K562 (cell line): ENCODE data around the gene MYRIP. TPM values are rescaled to one million over a fixed set of nuclear protein-coding genes. Genes with fewer than 3 reads are reported as not detected.

Experiments
- PATZ1 ChIP-seq: fragments of 250-450 bp; sonication (Bioruptor Pico); IDR thresholded peaks from 2 replicates; pipeline ENCODE4 v1.5.0; 2020; ENCODE audit warnings: mild to moderate bottlenecking, borderline replicate concordance
- ZNF717 ChIP-seq: fragments of 250-450 bp; sonication (Bioruptor Pico); IDR thresholded peaks from 2 replicates; pipeline ENCODE4 v1.5.0; 2021
- polyA plus RNA-seq, 8 experiments: library from polyadenylated mRNA; depleted of rRNA in 4 of 8; stranded (reverse) in 5 of 8; unstranded in 3 of 8; fragments of >200 nt; fragmentation: Nextera tagmentation in 2 of 8; fragmentation: Illumina TruSeq in 1 of 8; extraction: Ambion mirVana in 2 of 8; extraction: Trizol in 1 of 8; gene quantifications; 2 replicates each; pipeline versions ENCODE4 v1.2.1 to v1.2.3, GENCODE V29; 2011 to 2014; ENCODE audit warnings: inconsistent platforms in 1 of 8, missing spikeins in 1 of 8
- total RNA-seq, 7 experiments: library from RNA; depleted of rRNA in 6 of 7; stranded (reverse); fragments of >200 nt in 6 of 7; fragmentation: Illumina TruSeq in 2 of 7; extraction: Trizol in 2 of 7; gene quantifications; 2 replicates each; pipeline versions ENCODE4 v1.2.1 to v1.2.3, GENCODE V29; 2011 to 2021; ENCODE audit warnings: low replicate concordance in 1 of 7
- TF ChIP-seq, protein P1 (sequence below), 2 experiments: fragments of 450-650 bp in 1 of 2; sonication (generic) in 1 of 2; formaldehyde crosslinking in 1 of 2; IDR thresholded peaks; 2 replicates each; pipeline versions ENCODE4 v1.7.1 to v1.9.0; 2016 to 2022; ENCODE audit warnings: inconsistent platforms in 1 of 2, mild to moderate bottlenecking in 1 of 2, missing genetic modification reagents in 1 of 2

The MYRIP gene
- total and polyA plus RNA-seq, 9 of the 15 experiments (the other 6 are each of a cell fraction or from before 2014, with no cell fraction given): 0.03 to 0.12 TPM; not detected in 7

GRCh38 chr3:40232626-40233025 lies 423.2 kb downstream of the MYRIP start (continued):
- no peak for TF ChIP-seq PATZ1 (CRISPR knock-in tag)
- TF ChIP-seq, protein P1, sequence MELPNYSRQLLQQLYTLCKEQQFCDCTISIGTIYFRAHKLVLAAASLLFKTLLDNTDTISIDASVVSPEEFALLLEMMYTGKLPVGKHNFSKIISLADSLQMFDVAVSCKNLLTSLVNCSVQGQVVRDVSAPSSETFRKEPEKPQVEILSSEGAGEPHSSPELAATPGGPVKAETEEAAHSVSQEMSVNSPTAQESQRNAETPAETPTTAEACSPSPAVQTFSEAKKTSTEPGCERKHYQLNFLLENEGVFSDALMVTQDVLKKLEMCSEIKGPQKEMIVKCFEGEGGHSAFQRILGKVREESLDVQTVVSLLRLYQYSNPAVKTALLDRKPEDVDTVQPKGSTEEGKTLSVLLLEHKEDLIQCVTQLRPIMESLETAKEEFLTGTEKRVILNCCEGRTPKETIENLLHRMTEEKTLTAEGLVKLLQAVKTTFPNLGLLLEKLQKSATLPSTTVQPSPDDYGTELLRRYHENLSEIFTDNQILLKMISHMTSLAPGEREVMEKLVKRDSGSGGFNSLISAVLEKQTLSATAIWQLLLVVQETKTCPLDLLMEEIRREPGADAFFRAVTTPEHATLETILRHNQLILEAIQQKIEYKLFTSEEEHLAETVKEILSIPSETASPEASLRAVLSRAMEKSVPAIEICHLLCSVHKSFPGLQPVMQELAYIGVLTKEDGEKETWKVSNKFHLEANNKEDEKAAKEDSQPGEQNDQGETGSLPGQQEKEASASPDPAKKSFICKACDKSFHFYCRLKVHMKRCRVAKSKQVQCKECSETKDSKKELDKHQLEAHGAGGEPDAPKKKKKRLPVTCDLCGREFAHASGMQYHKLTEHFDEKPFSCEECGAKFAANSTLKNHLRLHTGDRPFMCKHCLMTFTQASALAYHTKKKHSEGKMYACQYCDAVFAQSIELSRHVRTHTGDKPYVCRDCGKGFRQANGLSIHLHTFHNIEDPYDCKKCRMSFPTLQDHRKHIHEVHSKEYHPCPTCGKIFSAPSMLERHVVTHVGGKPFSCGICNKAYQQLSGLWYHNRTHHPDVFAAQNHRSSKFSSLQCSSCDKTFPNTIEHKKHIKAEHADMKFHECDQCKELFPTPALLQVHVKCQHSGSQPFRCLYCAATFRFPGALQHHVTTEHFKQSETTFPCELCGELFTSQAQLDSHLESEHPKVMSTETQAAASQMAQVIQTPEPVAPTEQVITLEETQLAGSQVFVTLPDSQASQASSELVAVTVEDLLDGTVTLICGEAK (IDR thresholded peaks at IDR 0.05): no peak
- TF ChIP-seq, protein P1 (CRISPR knock-in tag; IDR thresholded peaks at IDR 0.05): no peak
- no peak for TF ChIP-seq ZNF717 (CRISPR knock-in tag)
